ENCODE data around the gene CCR5.
"Not testable (repeated sequence)": the region's sequence is repeated elsewhere in the genome, so short reads cannot be mapped to it uniquely, and the experiment has no call there.

CCR5 gene

DNA sequence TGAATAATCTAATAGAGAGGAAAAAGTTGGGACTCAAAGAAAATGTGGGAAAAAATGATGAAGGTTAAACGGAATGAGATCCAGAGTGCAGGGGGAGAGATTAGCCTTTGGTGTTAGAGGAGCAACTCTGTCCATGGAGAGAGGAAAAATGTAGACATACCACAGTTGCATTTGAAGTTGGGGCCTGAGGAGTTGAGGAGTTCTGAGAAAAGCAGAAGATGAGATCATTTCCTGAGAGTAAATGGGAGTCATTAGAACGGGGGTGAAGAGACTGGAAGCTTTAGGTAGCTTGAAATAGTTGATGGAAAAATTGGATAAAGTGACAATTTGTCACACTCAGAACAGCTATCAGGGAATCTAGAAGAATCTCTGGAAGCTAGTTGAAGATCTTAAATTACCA is 28.8 kb downstream of the CCR5 start:
- TF ChIP-seq CTCF (IDR thresholded peaks at IDR 0.05; ENCODE audit: insufficient read depth, low read depth, low read length, missing control alignments) = no peak
- no peak overlapping the region for H3K4me3 ChIP-seq (ENCODE audit: low read depth, low read length)
- no peak for DNase-seq (ENCODE audit: low read depth)

DNA sequence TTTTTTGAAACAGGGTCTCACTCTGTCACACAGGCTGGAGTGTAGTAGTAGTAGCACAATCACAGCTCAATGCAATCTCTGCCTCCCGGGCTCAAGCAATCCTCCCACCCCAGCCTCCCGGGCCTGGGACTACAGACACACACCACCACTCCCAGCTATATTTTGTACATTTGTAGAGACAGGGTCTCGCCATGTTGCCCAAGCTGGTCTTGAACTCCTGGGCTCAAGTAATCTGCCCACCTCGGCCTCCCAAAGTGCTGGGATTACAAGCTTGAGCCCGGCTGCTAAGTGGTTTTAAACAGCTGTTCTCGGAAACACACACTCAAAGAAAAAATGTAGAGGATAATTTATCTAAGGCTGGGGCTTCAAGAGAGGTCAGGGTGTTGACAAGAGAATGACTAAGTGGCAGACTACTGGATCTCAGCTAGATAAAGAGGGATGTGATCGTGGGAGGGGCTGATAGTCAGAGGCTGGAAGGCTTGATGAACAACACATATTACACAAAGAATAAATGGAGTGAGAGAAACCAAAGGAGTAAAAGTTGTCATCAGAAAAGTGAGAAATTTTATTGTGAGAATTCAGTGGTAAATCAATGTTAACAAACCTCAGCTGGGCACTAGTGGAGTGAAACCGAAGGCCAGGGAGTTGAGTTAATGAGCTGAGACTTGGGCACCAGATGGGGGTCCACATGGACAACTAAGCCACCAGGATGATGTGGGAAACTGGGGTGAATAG is 29.4 kb downstream of the CCR5 start:
- DNase-seq (ENCODE audit: low read depth) = no peak
- no peak overlapping the region for H3K4me3 ChIP-seq (ENCODE audit: low read depth, low read length)
- no peak for TF ChIP-seq CTCF (IDR thresholded peaks at IDR 0.05; ENCODE audit: insufficient read depth, low read depth, low read length, missing control alignments)

DNA sequence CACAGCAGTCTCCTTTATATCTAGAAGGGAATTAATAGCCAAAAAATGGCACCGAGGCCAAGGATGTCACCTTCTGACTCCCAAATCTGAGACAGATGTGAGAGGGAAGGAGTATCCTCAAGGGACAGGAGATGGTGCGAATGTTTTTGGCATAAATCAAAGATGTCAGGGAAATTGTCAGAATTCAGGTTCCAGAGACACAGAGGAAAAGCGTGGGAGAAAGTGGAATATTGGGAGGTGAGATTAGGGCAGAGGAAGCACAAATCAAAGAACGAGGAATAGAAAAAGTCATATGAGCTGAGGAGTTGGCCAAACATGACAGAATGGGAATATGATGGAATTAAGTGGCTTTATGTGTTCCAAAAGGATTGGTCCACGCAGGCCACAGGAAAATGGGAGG is 30.1 kb downstream of the CCR5 start:
- no peak for DNase-seq (ENCODE audit: low read depth)
- no peak for TF ChIP-seq CTCF (IDR thresholded peaks at IDR 0.05; ENCODE audit: insufficient read depth, low read depth, low read length, missing control alignments)

GRCh38 chr3:46401579-46401978 is 30.8 kb downstream of the CCR5 start:
- H3K4me3 ChIP-seq (ENCODE audit: low read depth, low read length) = no peak overlapping the region
- no peak for DNase-seq (ENCODE audit: low read depth)
- no peak for TF ChIP-seq CTCF (IDR thresholded peaks at IDR 0.05; ENCODE audit: insufficient read depth, low read depth, low read length, missing control alignments)

More for the DNA sequence above, 30.1 kb downstream of the CCR5 start:
- no peak overlapping the region for H3K4me3 ChIP-seq (ENCODE audit: low read depth, low read length)

GRCh38 chr3:46402902-46403301 is 32.2 kb downstream of the CCR5 start:
- H3K4me3 ChIP-seq (ENCODE audit: low read depth, low read length); DNase-seq (ENCODE audit: low read depth): not testable (repeated sequence)

DNA sequence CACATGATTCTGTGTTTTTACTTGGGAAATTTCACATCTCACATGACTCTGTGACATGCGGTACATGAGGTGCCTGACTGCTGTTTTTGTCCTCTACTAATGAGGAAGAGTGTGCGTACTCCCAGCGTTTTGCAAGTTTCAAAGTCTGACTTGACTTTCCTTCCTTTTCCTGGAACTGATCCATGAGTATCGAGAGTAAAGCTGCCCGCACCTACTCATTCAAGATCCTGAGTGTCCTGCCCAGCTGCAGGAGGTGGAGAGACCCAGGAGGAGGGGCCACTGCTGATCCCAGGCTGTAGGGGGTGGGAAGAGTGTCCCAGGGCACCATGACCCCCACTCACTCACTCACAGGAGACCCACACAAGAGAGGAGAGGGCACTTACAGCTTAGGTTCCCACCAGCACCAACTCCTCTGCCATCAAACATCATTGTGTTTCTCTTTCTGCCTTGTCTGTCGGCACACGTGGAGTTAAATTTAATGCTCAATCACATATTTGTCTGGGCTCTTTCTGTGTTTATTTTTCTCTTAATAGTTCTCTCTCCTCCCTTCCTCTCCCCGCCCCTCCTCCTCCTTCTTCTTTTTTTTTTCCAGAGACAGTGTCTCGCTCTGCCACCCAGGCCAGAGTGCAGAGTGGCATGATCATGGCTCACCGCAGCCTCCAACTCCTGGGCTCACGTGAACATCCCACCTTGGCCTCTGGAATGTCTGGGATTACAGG is 34.7 kb downstream of the CCR5 start:
- TF ChIP-seq CTCF (IDR thresholded peaks at IDR 0.05; ENCODE audit: insufficient read depth, low read depth, low read length, missing control alignments) = no peak
- H3K4me3 ChIP-seq (ENCODE audit: low read depth, low read length) = no peak overlapping the region
- DNase-seq (ENCODE audit: low read depth) = no peak

DNA sequence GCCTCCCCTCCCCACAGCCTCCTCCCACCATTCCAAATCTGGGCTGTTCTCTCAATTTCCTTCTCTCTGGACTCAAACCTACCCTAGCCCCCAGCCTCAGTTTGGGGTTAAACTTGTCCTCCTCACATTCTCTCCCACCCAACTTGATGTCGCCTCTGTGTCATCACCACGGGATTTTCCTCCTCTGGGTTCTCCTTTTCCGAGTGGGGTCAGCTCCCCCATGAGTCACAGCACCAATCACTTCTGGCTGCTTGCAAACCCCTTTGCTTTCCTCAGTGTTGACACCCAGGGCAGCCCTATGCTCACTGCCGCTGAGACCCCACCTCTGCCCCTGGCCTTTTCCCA is 35.7 kb downstream of the CCR5 start:
- H3K4me3 ChIP-seq (ENCODE audit: low read depth, low read length) = no peak overlapping the region
- TF ChIP-seq CTCF (IDR thresholded peaks at IDR 0.05; ENCODE audit: insufficient read depth, low read depth, low read length, missing control alignments) = no peak

More for the DNA sequence above, 35.7 kb downstream of the CCR5 start:
- DNase-seq (ENCODE audit: low read depth) = no peak

Measured in GM12865 (cell line).